Endodermal cell (in vitro differentiated cells): Measurements from ENCODE around the gene NRXN3. TPM values are rescaled to one million over a fixed set of nuclear protein-coding genes. Genes with fewer than 3 reads are reported as not detected.

ENCODE experiments used
- DNase-seq: peaks from one replicate; pipeline ENCODE4 v3.0.0-alpha.2; 2017
- H3K27ac ChIP-seq: 2 replicates; pipeline ENCODE4 v1.5.1; 2013; ENCODE audit warnings: mild to moderate bottlenecking, low read depth, low read length, moderate library complexity
- H3K27me3 ChIP-seq: 2 replicates; pipeline ENCODE4 v1.6.1; 2013; ENCODE audit warnings: mild to moderate bottlenecking, low read length, moderate library complexity; ENCODE audit not compliant: insufficient read depth, control insufficient read depth, poor library complexity, severe bottlenecking
- H3K36me3 ChIP-seq: 2 replicates; pipeline ENCODE4 v1.7.0; 2013; ENCODE audit warnings: mild to moderate bottlenecking, low read length, moderate library complexity; ENCODE audit not compliant: control insufficient read depth, insufficient read depth
- H3K4me1 ChIP-seq: one replicate; pipeline ENCODE4 v1.7.0; 2013; ENCODE audit warnings: low read length; ENCODE audit not compliant: control insufficient read depth, insufficient read depth
- H3K4me3 ChIP-seq: 2 replicates; pipeline ENCODE4 v1.5.1; 2013; ENCODE audit warnings: mild to moderate bottlenecking, low read length, moderate library complexity
- H3K9ac ChIP-seq: 2 replicates; pipeline ENCODE4 v1.6.1; 2013; ENCODE audit warnings: mild to moderate bottlenecking, low read length, moderate library complexity; ENCODE audit not compliant: poor library complexity, severe bottlenecking; ENCODE audit errors: extremely low read depth
- H3K9me3 ChIP-seq: 2 replicates; pipeline ENCODE4 v1.6.1; 2013; ENCODE audit warnings: mild to moderate bottlenecking, low read length, moderate library complexity; ENCODE audit not compliant: control insufficient read depth
- H3K27ac Mint-ChIP-seq: 2 replicates; pipeline ENCODE4 v1.8.0; 2020; ENCODE audit warnings: mixed read lengths
- H3K27me3 Mint-ChIP-seq: 2 replicates; pipeline ENCODE4 v1.8.0; 2021; ENCODE audit warnings: mild to moderate bottlenecking, mixed read lengths; ENCODE audit not compliant: insufficient read depth
- H3K36me3 Mint-ChIP-seq: 2 replicates; pipeline ENCODE4 v1.8.0; 2020; ENCODE audit warnings: low read depth, mixed read lengths
- H3K4me1 Mint-ChIP-seq: 2 replicates; pipeline ENCODE4 v1.8.0; 2020; ENCODE audit warnings: mixed read lengths
- H3K4me3 Mint-ChIP-seq: 2 replicates; pipeline ENCODE4 v1.8.0; 2020; ENCODE audit warnings: mild to moderate bottlenecking, moderate library complexity, mixed read lengths
- H3K9me3 Mint-ChIP-seq: 2 replicates; pipeline ENCODE4 v1.8.0; 2020; ENCODE audit warnings: mild to moderate bottlenecking, mixed read lengths
- CTCF ChIP-seq: fragments of 200-600 bp; sonication (generic); conservative IDR thresholded peaks from 2 replicates; pipeline ENCODE4 v1.5.0; 2021; ENCODE audit warnings: antibody characterized with exemption, mild to moderate bottlenecking
- WGBS, 2 experiments: methylation state at CpG; one replicate each; pipeline versions ENCODE4 v1.1.5 to v1.1.7; 2013; ENCODE audit warnings: missing lambda C conversion rate in 2 of 2, mixed read lengths in 1 of 2; ENCODE audit not compliant: insufficient coverage in 1 of 2, insufficient read length in 1 of 2; 5-methylcytosine and 5-hydroxymethylcytosine counted together
- total RNA-seq, 2 donors: library from RNA; stranded (reverse); fragmentation: NEBNext Ultra II Directional in 1 of 2; extraction: Animal tissue kit (Norgen Biotek cat#: 25700) in 1 of 2; gene quantifications; 2 replicates in 1 of 2; 3 replicates in 1 of 2; pipeline ENCODE4 v1.2.1, GENCODE V29; 2021

The NRXN3 gene
- total RNA-seq, 2 donors from 2014 or later, result 20.9 to 21.4 TPM

GRCh38 chr14:78975734-78976133 is 805.6 kb downstream of the NRXN3 start:
- DNase-seq, result no peak
- Mint-ChIP-seq H3K4me3 (no peak overlapping the region), H3K27ac (no peak overlapping the region), H3K36me3 (no peaks in the 10 kb centered on the region), H3K27me3 (peaks cover 4% of the 10 kb centered on the region), H3K4me1 (no peaks in the 10 kb centered on the region), H3K9me3 (no peaks in the 10 kb centered on the region)
- Histone ChIP-seq H3K4me3 (no peak overlapping the region), H3K27me3 (no peaks in the 10 kb centered on the region), H3K27ac (no peak overlapping the region), H3K9me3 (no peaks in the 10 kb centered on the region), H3K4me1 (no peaks in the 10 kb centered on the region), H3K9ac (no peak overlapping the region), H3K36me3 (no peaks in the 10 kb centered on the region)
- no peak for TF ChIP-seq CTCF
- 85% methylated on average over 3 of the region's 3 CpGs; no CpG with 5 or more reads in 1 of the 2 experiments for WGBS, 2 experiments

GRCh38 chr14:78978896-78979295 is 808.7 kb downstream of the NRXN3 start:
- no peaks in the 10 kb centered on the region for H3K36me3 ChIP-seq
- DNase-seq, result no peak
- H3K9me3 ChIP-seq, result no peaks in the 10 kb centered on the region
- no peaks in the 10 kb centered on the region for H3K36me3 Mint-ChIP-seq
- H3K4me3 Mint-ChIP-seq, result no peak overlapping the region
- no peak overlapping the region for H3K27ac ChIP-seq
- TF ChIP-seq CTCF, result no peak
- no peaks in the 10 kb centered on the region for H3K9me3 Mint-ChIP-seq
- no peaks in the 10 kb centered on the region for H3K4me1 Mint-ChIP-seq
- 92 to 100% methylated on average over 2 of the region's 2 CpGs for WGBS, 2 experiments
- no peaks in the 10 kb centered on the region for H3K27me3 Mint-ChIP-seq
- H3K4me1 ChIP-seq, result no peaks in the 10 kb centered on the region
- no peak overlapping the region for H3K4me3 ChIP-seq
- H3K9ac ChIP-seq, result no peak overlapping the region
- H3K27me3 ChIP-seq, result no peaks in the 10 kb centered on the region
- H3K27ac Mint-ChIP-seq, result no peak overlapping the region

- Histone ChIP-seq H3K4me3 (no peak overlapping the region), H3K9ac (no peak overlapping the region), H3K9me3 (no peaks in the 10 kb centered on the region), H3K27me3 (no peaks in the 10 kb centered on the region), H3K4me1 (peaks cover 13% of the 10 kb centered on the region), H3K36me3 (no peaks in the 10 kb centered on the region), H3K27ac (no peak overlapping the region)
- WGBS, 2 experiments, result 94 to 100% methylated on average over 1 to 2 of the region's 2 CpGs
- H3K4me1 Mint-ChIP-seq, result peaks cover 6% of the 10 kb centered on the region
- no peaks in the 10 kb centered on the region for H3K36me3 Mint-ChIP-seq
- H3K9me3 Mint-ChIP-seq, result no peaks in the 10 kb centered on the region
- no peak overlapping the region for H3K27ac Mint-ChIP-seq
- H3K4me3 Mint-ChIP-seq, result no peak overlapping the region
- DNase-seq, result no peak
- no peaks in the 10 kb centered on the region for H3K27me3 Mint-ChIP-seq
- no peak for TF ChIP-seq CTCF
Measured at GRCh38 chr14:78982551-78982950, 812.4 kb downstream of the NRXN3 start.
